ENCODE results near the gene MAP3K5.
"Not testable (repeated sequence)": the region's sequence is repeated elsewhere in the genome, so short reads cannot be mapped to it uniquely, and the experiment has no call there.

MAP3K5 gene

GRCh38 chr6:136822376-136823127 lies 30.3 kb upstream of the MAP3K5 start, which contains the start of gene PEX7:
TSS of gene PEX7 (plus strand) at chr6:136822592. CDS start at chr6:136822666, 74 bp downstream.
- TF ChIP-seq CTCF (IDR thresholded peaks at IDR 0.05; ENCODE audit: extremely low read depth, insufficient read depth, missing control alignments) = peak; percentile 81
- in situ Hi-C loops (cut with MboI; ENCODE audit: low pct_unique_long_range_greater_than_20kb, low sequenced_read_pairs, unreplicated experiment) = no loop called here
- peak; percentile 92 for DNase-seq (ENCODE audit: low spot score)

GRCh38 chr6:136822046-136822375 lies 29.7 kb upstream of the MAP3K5 start:
- no peak for TF ChIP-seq CTCF (IDR thresholded peaks at IDR 0.05; ENCODE audit: extremely low read depth, insufficient read depth, missing control alignments)
- in situ Hi-C loops (cut with MboI; ENCODE audit: low pct_unique_long_range_greater_than_20kb, low sequenced_read_pairs, unreplicated experiment) = no loop called here
- DNase-seq (ENCODE audit: low spot score) = peak; percentile 13

- DNase-seq (ENCODE audit: low spot score) = no peak
- TF ChIP-seq CTCF (IDR thresholded peaks at IDR 0.05; ENCODE audit: extremely low read depth, insufficient read depth, missing control alignments) = no peak
- in situ Hi-C loops (cut with MboI; ENCODE audit: low pct_unique_long_range_greater_than_20kb, low sequenced_read_pairs, unreplicated experiment) = no loop called here
These were observed 28.3 kb upstream of the MAP3K5 start for GRCh38 chr6:136820561-136820960.

GRCh38 chr6:136816656-136817055 lies 24.4 kb upstream of the MAP3K5 start:
- no peak for TF ChIP-seq CTCF (IDR thresholded peaks at IDR 0.05; ENCODE audit: extremely low read depth, insufficient read depth, missing control alignments)
- DNase-seq (ENCODE audit: low spot score) = no peak
- in situ Hi-C loops (cut with MboI; ENCODE audit: low pct_unique_long_range_greater_than_20kb, low sequenced_read_pairs, unreplicated experiment) = no loop called here

GRCh38 chr6:136815608-136816007 lies 23.3 kb upstream of the MAP3K5 start:
- in situ Hi-C loops (cut with MboI; ENCODE audit: low pct_unique_long_range_greater_than_20kb, low sequenced_read_pairs, unreplicated experiment); DNase-seq (ENCODE audit: low spot score): not testable (repeated sequence)

GRCh38 chr6:136812174-136812573 lies 19.9 kb upstream of the MAP3K5 start:
- DNase-seq (ENCODE audit: low spot score) = no peak
- no peak for TF ChIP-seq CTCF (IDR thresholded peaks at IDR 0.05; ENCODE audit: extremely low read depth, insufficient read depth, missing control alignments)
- in situ Hi-C loops (cut with MboI; ENCODE audit: low pct_unique_long_range_greater_than_20kb, low sequenced_read_pairs, unreplicated experiment) = no loop called here

- DNase-seq (ENCODE audit: low spot score) = no peak
- no peak for TF ChIP-seq CTCF (IDR thresholded peaks at IDR 0.05; ENCODE audit: extremely low read depth, insufficient read depth, missing control alignments)
- in situ Hi-C loops (cut with MboI; ENCODE audit: low pct_unique_long_range_greater_than_20kb, low sequenced_read_pairs, unreplicated experiment) = no loop called here
These were observed 19.0 kb upstream of the MAP3K5 start for GRCh38 chr6:136811272-136811671.
